HG03095 (cell line): ENCODE measurements around the gene SCAF1.
"Not testable (repeated sequence)": the region's sequence is repeated elsewhere in the genome, so short reads cannot be mapped to it uniquely, and the experiment has no call there.

ENCODE experiments used
- ATAC-seq: cut with Tn5 transposase; IDR thresholded peaks from one replicate; pipeline ENCODE4 v1.9.1; 2021; ENCODE audit warnings: moderate library complexity; ENCODE audit not compliant: unreplicated experiment

The SCAF1 gene

GRCh38 chr19:49615861-49616260 is 26.1 kb upstream of the SCAF1 start:
- no peak for ATAC-seq

- no peak for ATAC-seq
Observed at GRCh38 chr19:49616532-49616931, 25.5 kb upstream of the SCAF1 start.

- ATAC-seq: no peak
Observed at GRCh38 chr19:49616945-49617344, 25.1 kb upstream of the SCAF1 start.

- not testable (repeated sequence) for ATAC-seq
Observed at GRCh38 chr19:49617860-49618259, 24.1 kb upstream of the SCAF1 start.

GRCh38 chr19:49624967-49625910 is 16.8 kb upstream of the SCAF1 start:
- ATAC-seq: no peak

GRCh38 chr19:49626226-49626625 is 15.8 kb upstream of the SCAF1 start:
- no peak for ATAC-seq

GRCh38 chr19:49629659-49630058 is 12.3 kb upstream of the SCAF1 start:
- no peak for ATAC-seq

- ATAC-seq: no peak
Observed at GRCh38 chr19:49631014-49631588, 10.9 kb upstream of the SCAF1 start.

- no peak for ATAC-seq
Observed at GRCh38 chr19:49631610-49632192, 10.3 kb upstream of the SCAF1 start.

- ATAC-seq: no peak
Observed at GRCh38 chr19:49632576-49632975, 9.4 kb upstream of the SCAF1 start.

GRCh38 chr19:49633273-49633672 is 8.7 kb upstream of the SCAF1 start:
- ATAC-seq: not testable (repeated sequence)

- ATAC-seq: no peak
Observed at GRCh38 chr19:49635530-49636232, 6.3 kb upstream of the SCAF1 start.

GRCh38 chr19:49636233-49636932 is 5.6 kb upstream of the SCAF1 start:
- no peak for ATAC-seq

GRCh38 chr19:49637821-49638738 is 3.9 kb upstream of the SCAF1 start:
- ATAC-seq: no peak

- no peak for ATAC-seq
Observed at GRCh38 chr19:49639401-49640112, 2.5 kb upstream of the SCAF1 start.

GRCh38 chr19:49640113-49640898 is 1.7 kb upstream of the SCAF1 start, which contains the start of gene RRAS:
Gene RRAS, minus strand, starts transcription at chr19:49640143. Its CDS starts 45 bp downstream, at chr19:49640098.
- ATAC-seq: peak; percentile 53

- no peak for ATAC-seq
Observed at GRCh38 chr19:49642492-49643035, 555 bp downstream of the SCAF1 start.

- ATAC-seq: no peak
Observed at GRCh38 chr19:49643466-49643865, 1.5 kb downstream of the SCAF1 start.
